A549 treated with DMSO at 1 μM for 4 hours (cell line): ENCODE measurements around the gene ZNF366. TPM values are rescaled to one million over a fixed set of nuclear protein-coding genes. Genes with fewer than 3 reads are reported as not detected.

Experiments
- total RNA-seq: library from RNA; stranded (reverse); fragments of 200-300 nt; extraction: Qiagen RNA extraction; gene quantifications from 5 replicates; pipeline ENCODE4 v1.2.3, GENCODE V29; 2022; ENCODE audit warnings: low read depth

Gene ZNF366, protein sequence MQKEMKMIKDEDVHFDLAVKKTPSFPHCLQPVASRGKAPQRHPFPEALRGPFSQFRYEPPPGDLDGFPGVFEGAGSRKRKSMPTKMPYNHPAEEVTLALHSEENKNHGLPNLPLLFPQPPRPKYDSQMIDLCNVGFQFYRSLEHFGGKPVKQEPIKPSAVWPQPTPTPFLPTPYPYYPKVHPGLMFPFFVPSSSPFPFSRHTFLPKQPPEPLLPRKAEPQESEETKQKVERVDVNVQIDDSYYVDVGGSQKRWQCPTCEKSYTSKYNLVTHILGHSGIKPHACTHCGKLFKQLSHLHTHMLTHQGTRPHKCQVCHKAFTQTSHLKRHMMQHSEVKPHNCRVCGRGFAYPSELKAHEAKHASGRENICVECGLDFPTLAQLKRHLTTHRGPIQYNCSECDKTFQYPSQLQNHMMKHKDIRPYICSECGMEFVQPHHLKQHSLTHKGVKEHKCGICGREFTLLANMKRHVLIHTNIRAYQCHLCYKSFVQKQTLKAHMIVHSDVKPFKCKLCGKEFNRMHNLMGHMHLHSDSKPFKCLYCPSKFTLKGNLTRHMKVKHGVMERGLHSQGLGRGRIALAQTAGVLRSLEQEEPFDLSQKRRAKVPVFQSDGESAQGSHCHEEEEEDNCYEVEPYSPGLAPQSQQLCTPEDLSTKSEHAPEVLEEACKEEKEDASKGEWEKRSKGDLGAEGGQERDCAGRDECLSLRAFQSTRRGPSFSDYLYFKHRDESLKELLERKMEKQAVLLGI
- total RNA-seq, result not detected in 5 replicates

DNA sequence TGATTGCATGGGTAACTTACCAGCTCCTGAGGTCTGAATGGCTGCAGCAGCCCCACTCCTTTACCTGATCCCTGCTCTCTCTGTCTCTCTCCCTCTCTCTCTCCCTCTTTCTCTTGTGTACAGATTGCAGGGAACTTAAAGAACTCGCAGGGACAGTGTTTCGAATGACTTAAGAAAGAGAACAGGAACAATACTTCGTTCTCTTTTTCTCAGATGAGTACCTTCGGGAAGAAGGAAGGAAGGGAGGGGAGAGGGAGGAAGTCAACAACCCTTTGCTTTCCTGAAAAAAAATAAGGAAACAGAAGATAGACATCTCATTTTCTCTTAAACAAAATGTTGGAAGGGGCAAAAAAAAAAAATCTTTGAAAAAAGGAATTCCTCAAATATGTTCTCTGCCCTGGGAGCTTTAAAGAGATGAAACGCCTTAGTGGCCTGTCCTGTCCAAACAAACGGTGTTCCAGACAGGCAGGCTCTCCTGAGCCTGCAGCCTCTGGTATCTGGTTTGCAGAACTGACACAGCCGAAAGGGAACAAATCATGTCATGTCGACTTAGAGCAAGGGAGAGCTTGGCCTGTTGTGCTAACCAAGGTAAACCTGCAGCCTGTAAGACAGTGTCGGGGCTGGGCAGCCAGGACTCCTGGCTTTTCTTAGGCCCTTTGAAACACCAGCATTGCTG, at the start of gene ZNF366:
TSS of gene ZNF366 (minus strand) at position 180 of the 676 bp plus-strand sequence. CDS start 45,914 bp downstream, outside the sequence.

Other genes starting within 250 kb of the ZNF366 start
- gene MRPS27, start 187.2 kb downstream of the ZNF366 start, total RNA-seq, result 56.3 to 64.6 TPM (median 63.5 TPM) in 5 replicates
- 8.7 to 13.4 TPM (median 10.8 TPM) in 5 replicates for gene PTCD2, start 187.0 kb downstream of the ZNF366 start, total RNA-seq